Measurements from ENCODE around the gene PF4V1.

Gene PF4V1

GRCh38 chr4:73872316-73873108, 19.4 kb downstream of the PF4V1 start:
- H3K27ac ChIP-seq (replicated peaks; ENCODE audit: low read length) = no peak overlapping the region
- WGBS, 2 donors (ENCODE audit: extremely low coverage in 2 of 2, insufficient read length in 2 of 2, insufficient replicate concordance in 1 of 2) = no CpG with 5 or more reads among the region's 2 CpGs
- no peak overlapping the region for H3K9ac ChIP-seq (ENCODE audit: low read depth, low read length, poor library complexity)
- no peak overlapping the region for H3K4me3 ChIP-seq (ENCODE audit: low read length in 2 of 2)
- H2BK5ac ChIP-seq (ENCODE audit: low read length) = no peak overlapping the region
- no peak overlapping the region for H2BK12ac ChIP-seq (ENCODE audit: low read length)
- H3K4me2 ChIP-seq (ENCODE audit: insufficient read depth, low read length, poor library complexity, severe bottlenecking) = no peak overlapping the region
- H2BK120ac ChIP-seq (ENCODE audit: low read depth, low read length) = no peak overlapping the region
- H3K18ac ChIP-seq (ENCODE audit: low read length) = no peak overlapping the region
- H3K14ac ChIP-seq (ENCODE audit: low read length) = no peak overlapping the region
- H3K36me3 ChIP-seq (replicated peaks in 1 of 2; ENCODE audit: control insufficient read depth in 2 of 2, insufficient read depth in 2 of 2, low read length in 2 of 2) = no peaks in the 10 kb centered on the region
- H3K9me3 ChIP-seq (replicated peaks in 1 of 2; ENCODE audit: control insufficient read depth in 2 of 2, insufficient read depth in 1 of 2, low read depth in 1 of 2, low read length in 2 of 2) = no peaks in the 10 kb centered on the region
- no peak overlapping the region for H4K8ac ChIP-seq (ENCODE audit: low read depth, low read length)
- peaks cover 0 to 21% (median 21%) of the 10 kb centered on the region in 3 experiments for H3K27me3 ChIP-seq (ENCODE audit: control insufficient read depth in 3 of 3, insufficient read depth in 3 of 3, low read depth in 1 of 3, low read length in 3 of 3)
- no peak overlapping the region for H3K4ac ChIP-seq (ENCODE audit: low read length)
- no peak overlapping the region for H2BK15ac ChIP-seq (ENCODE audit: low read length)
- H2AK5ac ChIP-seq (ENCODE audit: low read depth, low read length) = no peak overlapping the region
- H3K4me1 ChIP-seq (ENCODE audit: control insufficient read depth in 2 of 2, insufficient read depth in 1 of 2, low read depth in 1 of 2, low read length in 2 of 2) = no peaks in the 10 kb centered on the region
- H3K79me1 ChIP-seq (ENCODE audit: low read depth, low read length) = no peaks in the 10 kb centered on the region
- no peak for DNase-seq (ENCODE audit: low spot score)
- H2AFZ ChIP-seq (ENCODE audit: low read length) = no peak overlapping the region
- H3K23ac ChIP-seq (ENCODE audit: low read depth, low read length, poor library complexity) = no peak overlapping the region
- H4K91ac ChIP-seq (ENCODE audit: low read depth, low read length, poor library complexity) = no peak overlapping the region

GRCh38 chr4:73874386-73874785, 21.3 kb downstream of the PF4V1 start:
- Histone ChIP-seq H3K36me3 (replicated peaks in 1 of 2; ENCODE audit: control insufficient read depth in 2 of 2, insufficient read depth in 2 of 2, low read length in 2 of 2) (no peaks in the 10 kb centered on the region), H3K27ac (replicated peaks; ENCODE audit: low read length) (no peak overlapping the region), H2BK120ac (ENCODE audit: low read depth, low read length) (no peak overlapping the region), H3K14ac (ENCODE audit: low read length) (no peak overlapping the region), H4K8ac (ENCODE audit: low read depth, low read length) (no peak overlapping the region), H2BK15ac (ENCODE audit: low read length) (no peak overlapping the region), H3K18ac (ENCODE audit: low read length) (no peak overlapping the region), H3K4me1 (ENCODE audit: control insufficient read depth in 2 of 2, insufficient read depth in 1 of 2, low read depth in 1 of 2, low read length in 2 of 2) (no peaks in the 10 kb centered on the region), H4K91ac (ENCODE audit: low read depth, low read length, poor library complexity) (no peak overlapping the region), H2AK5ac (ENCODE audit: low read depth, low read length) (no peak overlapping the region), H3K79me1 (ENCODE audit: low read depth, low read length) (no peaks in the 10 kb centered on the region), H3K9me3 (replicated peaks in 1 of 2; ENCODE audit: control insufficient read depth in 2 of 2, insufficient read depth in 1 of 2, low read depth in 1 of 2, low read length in 2 of 2) (no peaks in the 10 kb centered on the region), H3K4ac (ENCODE audit: low read length) (no peak overlapping the region), H2BK12ac (ENCODE audit: low read length) (no peak overlapping the region), H2AFZ (ENCODE audit: low read length) (no peak overlapping the region), H3K27me3 (ENCODE audit: control insufficient read depth in 3 of 3, insufficient read depth in 3 of 3, low read depth in 1 of 3, low read length in 3 of 3) (peaks cover 0 to 14% (median 10%) of the 10 kb centered on the region in 3 experiments), H3K4me2 (ENCODE audit: insufficient read depth, low read length, poor library complexity, severe bottlenecking) (no peak overlapping the region), H2BK5ac (ENCODE audit: low read length) (no peak overlapping the region), H3K9ac (ENCODE audit: low read depth, low read length, poor library complexity) (no peak overlapping the region), H3K4me3 (ENCODE audit: low read length in 2 of 2) (no peak overlapping the region), H3K23ac (ENCODE audit: low read depth, low read length, poor library complexity) (no peak overlapping the region)
- WGBS, 2 donors (ENCODE audit: extremely low coverage in 2 of 2, insufficient read length in 2 of 2, insufficient replicate concordance in 1 of 2) = no CpG with 5 or more reads among the region's 2 CpGs
- DNase-seq (ENCODE audit: low spot score) = no peak

GRCh38 chr4:73875401-73875800, 22.3 kb downstream of the PF4V1 start:
- DNase-seq (ENCODE audit: low spot score) = no peak
- Histone ChIP-seq H3K4me3 (ENCODE audit: low read length in 2 of 2) (no peak overlapping the region), H2AFZ (ENCODE audit: low read length) (no peak overlapping the region), H3K9me3 (replicated peaks in 1 of 2; ENCODE audit: control insufficient read depth in 2 of 2, insufficient read depth in 1 of 2, low read depth in 1 of 2, low read length in 2 of 2) (no peaks in the 10 kb centered on the region), H4K8ac (ENCODE audit: low read depth, low read length) (no peak overlapping the region), H3K9ac (ENCODE audit: low read depth, low read length, poor library complexity) (no peak overlapping the region), H2AK5ac (ENCODE audit: low read depth, low read length) (no peak overlapping the region), H3K4ac (ENCODE audit: low read length) (no peak overlapping the region), H3K79me1 (ENCODE audit: low read depth, low read length) (no peaks in the 10 kb centered on the region), H3K4me2 (ENCODE audit: insufficient read depth, low read length, poor library complexity, severe bottlenecking) (no peak overlapping the region), H3K4me1 (ENCODE audit: control insufficient read depth in 2 of 2, insufficient read depth in 1 of 2, low read depth in 1 of 2, low read length in 2 of 2) (no peaks in the 10 kb centered on the region), H3K18ac (ENCODE audit: low read length) (no peak overlapping the region), H3K27me3 (ENCODE audit: control insufficient read depth in 3 of 3, insufficient read depth in 3 of 3, low read depth in 1 of 3, low read length in 3 of 3) (peaks cover 0 to 7% (median under 1%) of the 10 kb centered on the region in 3 experiments), H2BK12ac (ENCODE audit: low read length) (no peak overlapping the region), H3K36me3 (replicated peaks in 1 of 2; ENCODE audit: control insufficient read depth in 2 of 2, insufficient read depth in 2 of 2, low read length in 2 of 2) (no peaks in the 10 kb centered on the region), H2BK5ac (ENCODE audit: low read length) (no peak overlapping the region), H2BK120ac (ENCODE audit: low read depth, low read length) (no peak overlapping the region), H2BK15ac (ENCODE audit: low read length) (no peak overlapping the region), H4K91ac (ENCODE audit: low read depth, low read length, poor library complexity) (no peak overlapping the region), H3K27ac (replicated peaks; ENCODE audit: low read length) (no peak overlapping the region), H3K23ac (ENCODE audit: low read depth, low read length, poor library complexity) (no peak overlapping the region), H3K14ac (ENCODE audit: low read length) (no peak overlapping the region)
- no CpG with 5 or more reads among the region's 1 CpG for WGBS, 2 donors (ENCODE audit: extremely low coverage in 2 of 2, insufficient read length in 2 of 2, insufficient replicate concordance in 1 of 2)

- Histone ChIP-seq H3K9me3 (replicated peaks in 1 of 2; ENCODE audit: control insufficient read depth in 2 of 2, insufficient read depth in 1 of 2, low read depth in 1 of 2, low read length in 2 of 2) (no peaks in the 10 kb centered on the region), H2AK5ac (ENCODE audit: low read depth, low read length) (no peak overlapping the region), H3K9ac (ENCODE audit: low read depth, low read length, poor library complexity) (no peak overlapping the region), H3K4ac (ENCODE audit: low read length) (no peak overlapping the region), H3K14ac (ENCODE audit: low read length) (no peak overlapping the region), H3K79me1 (ENCODE audit: low read depth, low read length) (no peaks in the 10 kb centered on the region), H3K36me3 (replicated peaks in 1 of 2; ENCODE audit: control insufficient read depth in 2 of 2, insufficient read depth in 2 of 2, low read length in 2 of 2) (no peaks in the 10 kb centered on the region), H4K91ac (ENCODE audit: low read depth, low read length, poor library complexity) (no peak overlapping the region), H3K4me1 (ENCODE audit: control insufficient read depth in 2 of 2, insufficient read depth in 1 of 2, low read depth in 1 of 2, low read length in 2 of 2) (no peaks in the 10 kb centered on the region), H4K8ac (ENCODE audit: low read depth, low read length) (no peak overlapping the region), H2BK120ac (ENCODE audit: low read depth, low read length) (no peak overlapping the region), H3K27me3 (ENCODE audit: control insufficient read depth in 3 of 3, insufficient read depth in 3 of 3, low read depth in 1 of 3, low read length in 3 of 3) (no peaks in the 10 kb centered on the region), H3K4me3 (ENCODE audit: low read length in 2 of 2) (no peak overlapping the region), H2AFZ (ENCODE audit: low read length) (no peak overlapping the region), H2BK5ac (ENCODE audit: low read length) (no peak overlapping the region), H3K4me2 (ENCODE audit: insufficient read depth, low read length, poor library complexity, severe bottlenecking) (no peak overlapping the region), H3K27ac (replicated peaks; ENCODE audit: low read length) (no peak overlapping the region), H3K23ac (ENCODE audit: low read depth, low read length, poor library complexity) (no peak overlapping the region), H2BK12ac (ENCODE audit: low read length) (no peak overlapping the region), H2BK15ac (ENCODE audit: low read length) (no peak overlapping the region), H3K18ac (ENCODE audit: low read length) (no peak overlapping the region)
- no CpG with 5 or more reads among the region's 1 CpG for WGBS, 2 donors (ENCODE audit: extremely low coverage in 2 of 2, insufficient read length in 2 of 2, insufficient replicate concordance in 1 of 2)
- DNase-seq (ENCODE audit: low spot score) = no peak
These were observed 30.2 kb downstream of the PF4V1 start for GRCh38 chr4:73883306-73883705.

Data from neuronal stem cell (in vitro differentiated cells).